Activated T-cell treated with anti-CD3 and anti-CD28 coated beads for 1 hour (primary cell): ENCODE measurements around the gene CR1.
"Not testable (repeated sequence)": the region's sequence is repeated elsewhere in the genome, so short reads cannot be mapped to it uniquely, and the experiment has no call there.

Experiments
- DNase-seq: peaks from one replicate; pipeline ENCODE4 v3.0.0-alpha.2; 2020; ENCODE audit warnings: low read depth

CR1 gene

GRCh38 chr1:207591205-207591604 lies 95.2 kb downstream of the CR1 start:
- DNase-seq = not testable (repeated sequence)

- DNase-seq = not testable (repeated sequence)
Observed at GRCh38 chr1:207594095-207594494, 98.1 kb downstream of the CR1 start.

- DNase-seq = no peak
Observed at GRCh38 chr1:207603777-207604176, 107.8 kb downstream of the CR1 start.

- DNase-seq = no peak
Observed at GRCh38 chr1:207605444-207606361, 109.7 kb downstream of the CR1 start.

GRCh38 chr1:207606362-207606755 lies 110.4 kb downstream of the CR1 start:
- no peak for DNase-seq

GRCh38 chr1:207612762-207613161 lies 116.8 kb downstream of the CR1 start:
- DNase-seq = no peak

- DNase-seq = no peak
Observed at GRCh38 chr1:207619871-207620542, 124.0 kb downstream of the CR1 start.

GRCh38 chr1:207620543-207620893 lies 124.6 kb downstream of the CR1 start:
- DNase-seq = no peak

GRCh38 chr1:207625504-207626071 lies 129.6 kb downstream of the CR1 start:
- DNase-seq = not testable (repeated sequence)

- no peak for DNase-seq
Observed at GRCh38 chr1:207626972-207627337, 131.0 kb downstream of the CR1 start.

- no peak for DNase-seq
Observed at GRCh38 chr1:207627496-207627895, 131.5 kb downstream of the CR1 start.

- no peak for DNase-seq
Observed at GRCh38 chr1:207628776-207629175, 132.8 kb downstream of the CR1 start.

GRCh38 chr1:207631137-207631536 lies 135.2 kb downstream of the CR1 start:
- no peak for DNase-seq

GRCh38 chr1:207633226-207633625 lies 137.3 kb downstream of the CR1 start:
- DNase-seq = no peak

- DNase-seq = not testable (repeated sequence)
Observed at GRCh38 chr1:207633699-207634289, 137.8 kb downstream of the CR1 start.

GRCh38 chr1:207634293-207634692 lies 138.3 kb downstream of the CR1 start:
- not testable (repeated sequence) for DNase-seq

- not testable (repeated sequence) for DNase-seq
Observed at GRCh38 chr1:207635569-207636186, 139.7 kb downstream of the CR1 start.

- DNase-seq = not testable (repeated sequence)
Observed at GRCh38 chr1:207638487-207639145, 142.7 kb downstream of the CR1 start.

- DNase-seq = not testable (repeated sequence)
Observed at GRCh38 chr1:207639362-207639761, 143.4 kb downstream of the CR1 start.

- no peak for DNase-seq
Observed at GRCh38 chr1:207644166-207644851, 148.4 kb downstream of the CR1 start.
